Globus pallidus (tissue), 1 donor: ENCODE measurements around the gene C1orf226.
"Not testable (repeated sequence)": the region's sequence is repeated elsewhere in the genome, so short reads cannot be mapped to it uniquely, and the experiment has no call there.

Experiments used
- DNase-seq: peaks from one replicate; pipeline ENCODE4 v3.0.0-alpha.2; 2015; ENCODE audit warnings: low spot score

C1orf226 gene

GRCh38 chr1:162381383-162381782 is at the start of gene C1orf226:
TSS of gene C1orf226 (plus strand) at chr1:162381728. CDS start at chr1:162381902, 174 bp downstream.
- DNase-seq, result no peak

GRCh38 chr1:162333991-162334390 is 47.5 kb upstream of the C1orf226 start:
- no peak for DNase-seq

GRCh38 chr1:162335126-162335525 is 46.4 kb upstream of the C1orf226 start:
- DNase-seq, result peak; percentile 27

- no peak for DNase-seq
Measured at GRCh38 chr1:162336621-162337285, 44.8 kb upstream of the C1orf226 start.

GRCh38 chr1:162342452-162342983 is 39.0 kb upstream of the C1orf226 start:
- DNase-seq, result no peak

- no peak for DNase-seq
Measured at GRCh38 chr1:162343470-162343869, 38.1 kb upstream of the C1orf226 start.

GRCh38 chr1:162347281-162347680 is 34.2 kb upstream of the C1orf226 start:
- no peak for DNase-seq

- no peak for DNase-seq
Measured at GRCh38 chr1:162349635-162350330, 31.7 kb upstream of the C1orf226 start.

- DNase-seq, result no peak
Measured at GRCh38 chr1:162351246-162351842, 30.2 kb upstream of the C1orf226 start.

GRCh38 chr1:162351874-162352273 is 29.7 kb upstream of the C1orf226 start:
- not testable (repeated sequence) for DNase-seq

- no peak for DNase-seq
Measured at GRCh38 chr1:162353078-162353477, 28.4 kb upstream of the C1orf226 start.

- DNase-seq, result no peak
Measured at GRCh38 chr1:162353702-162354101, 27.8 kb upstream of the C1orf226 start.

GRCh38 chr1:162357681-162358266 is 23.8 kb upstream of the C1orf226 start:
- peak; percentile 3 for DNase-seq

GRCh38 chr1:162358928-162359327 is 22.6 kb upstream of the C1orf226 start:
- no peak for DNase-seq

GRCh38 chr1:162359523-162360236 is 21.8 kb upstream of the C1orf226 start:
- DNase-seq, result no peak

GRCh38 chr1:162360237-162360873 is 21.2 kb upstream of the C1orf226 start:
- no peak for DNase-seq

GRCh38 chr1:162360874-162361260 is 20.7 kb upstream of the C1orf226 start:
- no peak for DNase-seq

GRCh38 chr1:162361349-162361748 is 20.2 kb upstream of the C1orf226 start:
- DNase-seq, result no peak

- DNase-seq, result no peak
Measured at GRCh38 chr1:162363823-162364222, 17.7 kb upstream of the C1orf226 start.

GRCh38 chr1:162364498-162364897 is 17.0 kb upstream of the C1orf226 start:
- no peak for DNase-seq

GRCh38 chr1:162365284-162366020 is 16.1 kb upstream of the C1orf226 start:
- DNase-seq, result no peak
